ENCODE data around the gene HOXA10. TPM values are rescaled to one million over a fixed set of nuclear protein-coding genes. Genes with fewer than 3 reads are reported as not detected.

The HOXA10 gene
- polyA plus RNA-seq, 3 donors: 0.09 to 3.2 (median 0.33) TPM

DNA sequence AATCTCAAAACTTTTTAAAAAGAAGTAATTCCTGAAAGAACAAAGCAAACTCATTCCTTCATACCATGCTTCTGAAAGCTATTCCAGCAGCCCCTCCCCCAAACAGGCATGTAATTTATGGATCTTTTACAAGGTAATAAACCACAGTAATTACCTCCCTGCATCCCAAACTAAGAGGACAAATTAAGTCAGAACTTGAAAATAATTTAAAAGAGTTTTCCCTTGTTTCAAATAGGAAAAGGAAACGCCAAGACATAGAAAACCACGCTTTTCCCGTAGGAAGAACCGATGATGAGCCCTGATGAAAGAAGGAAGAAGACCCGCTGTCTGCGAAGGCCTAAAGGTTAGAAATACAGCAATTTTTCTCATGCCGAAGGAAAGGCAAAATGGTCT, 52.4 kb downstream of the HOXA10 start:
- H3K4me3 ChIP-seq (replicated peaks in 1 of 3; ENCODE audit: low read depth in 2 of 3, low read length in 3 of 3): no peak overlapping the region
- no peaks in the 10 kb centered on the region for H3K9me3 ChIP-seq (replicated peaks in 1 of 2; ENCODE audit: control insufficient read depth in 1 of 2, insufficient read depth in 1 of 2, low read length in 2 of 2)
- no peak overlapping the region for H3K9ac ChIP-seq (ENCODE audit: insufficient read depth, low read length, poor library complexity, severe bottlenecking)
- H3K27me3 ChIP-seq (ENCODE audit: control insufficient read depth in 2 of 2, insufficient read depth in 2 of 2, low read length in 2 of 2): no peaks in the 10 kb centered on the region
- H3K36me3 ChIP-seq (replicated peaks in 1 of 2; ENCODE audit: control insufficient read depth in 1 of 2, insufficient read depth in 2 of 2, low read length in 2 of 2): no peaks in the 10 kb centered on the region
- H3K27me3 Mint-ChIP-seq (ENCODE audit: low read depth in 3 of 3): peaks cover 2 to 3% (median 2%) of the 10 kb centered on the region in 3 donors
- H3K4me2 ChIP-seq (replicated peaks; ENCODE audit: extremely low read depth, low read length, poor library complexity, severe bottlenecking): no peak overlapping the region
- no peak overlapping the region for H3K27ac ChIP-seq (ENCODE audit: low read depth in 1 of 2, low read length in 2 of 2)
- no peaks in the 10 kb centered on the region for H3K4me1 ChIP-seq (ENCODE audit: control insufficient read depth in 1 of 2, insufficient read depth in 2 of 2, low read length in 2 of 2)
- H2AFZ ChIP-seq (ENCODE audit: insufficient read depth, low read depth, low read length, poor library complexity, severe bottlenecking): no peak overlapping the region
- peaks cover 0 to 3% (median 0%) of the 10 kb centered on the region in 7 donors for H3K9me3 Mint-ChIP-seq
- WGBS (ENCODE audit: insufficient coverage): 95% methylated on average over 7 of the region's 7 CpGs
- no peaks in the 10 kb centered on the region for H3K79me2 ChIP-seq (ENCODE audit: insufficient read depth, low read length)
- TF ChIP-seq, protein P1, sequence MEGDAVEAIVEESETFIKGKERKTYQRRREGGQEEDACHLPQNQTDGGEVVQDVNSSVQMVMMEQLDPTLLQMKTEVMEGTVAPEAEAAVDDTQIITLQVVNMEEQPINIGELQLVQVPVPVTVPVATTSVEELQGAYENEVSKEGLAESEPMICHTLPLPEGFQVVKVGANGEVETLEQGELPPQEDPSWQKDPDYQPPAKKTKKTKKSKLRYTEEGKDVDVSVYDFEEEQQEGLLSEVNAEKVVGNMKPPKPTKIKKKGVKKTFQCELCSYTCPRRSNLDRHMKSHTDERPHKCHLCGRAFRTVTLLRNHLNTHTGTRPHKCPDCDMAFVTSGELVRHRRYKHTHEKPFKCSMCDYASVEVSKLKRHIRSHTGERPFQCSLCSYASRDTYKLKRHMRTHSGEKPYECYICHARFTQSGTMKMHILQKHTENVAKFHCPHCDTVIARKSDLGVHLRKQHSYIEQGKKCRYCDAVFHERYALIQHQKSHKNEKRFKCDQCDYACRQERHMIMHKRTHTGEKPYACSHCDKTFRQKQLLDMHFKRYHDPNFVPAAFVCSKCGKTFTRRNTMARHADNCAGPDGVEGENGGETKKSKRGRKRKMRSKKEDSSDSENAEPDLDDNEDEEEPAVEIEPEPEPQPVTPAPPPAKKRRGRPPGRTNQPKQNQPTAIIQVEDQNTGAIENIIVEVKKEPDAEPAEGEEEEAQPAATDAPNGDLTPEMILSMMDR (IDR thresholded peaks at IDR 0.05): no peak
- peaks cover 8% of the 10 kb centered on the region for H3K4me1 Mint-ChIP-seq
- DNase-seq: no peak
- no peaks in the 10 kb centered on the region for H4K20me1 ChIP-seq (ENCODE audit: insufficient read depth, low read length)
- H3K36me3 Mint-ChIP-seq: no peaks in the 10 kb centered on the region
- H3K27ac Mint-ChIP-seq: no peak overlapping the region
- intact Hi-C loops (cut with micrococcal nuclease): no loop called here
- H3K4me3 Mint-ChIP-seq: no peak overlapping the region

Small RNA genes within 50 kb of the gene (small RNA-seq; reads per million reads assigned to genes)
- not detected for gene AC004080.5 (ENCODE audit: insufficient read length, low read depth)
- not detected for gene RF02140 (ENCODE audit: insufficient read length, low read depth)
- not detected for gene RF02141 (ENCODE audit: insufficient read length, low read depth)

Other genes starting within 250 kb of the HOXA10 start
- under 1 TPM in 2 of 3 donors, not detected in 1; 0.11 to 0.37 TPM for gene HOXA1, start 78.3 kb downstream of the HOXA10 start, polyA plus RNA-seq
- not detected for gene HOXA2, start 71.6 kb downstream of the HOXA10 start, polyA plus RNA-seq
- gene HOXA4, start 43.6 kb downstream of the HOXA10 start, polyA plus RNA-seq: under 1 TPM in 1 of 3 donors, not detected in 2; 0.48 TPM
- 1 to 10 TPM in 2 of 3 donors, under 1 TPM in 1; 0.85 to 3.0 (median 1.8) TPM for gene HOXA5, start 30.6 kb downstream of the HOXA10 start, polyA plus RNA-seq
- gene HOXA6, start 26.5 kb downstream of the HOXA10 start, polyA plus RNA-seq: not detected
- gene HOXA3, start 21.7 kb downstream of the HOXA10 start, polyA plus RNA-seq: not detected
- not detected for gene HOXA7, start 17.6 kb downstream of the HOXA10 start, polyA plus RNA-seq
- 1 to 10 TPM in 2 of 3 donors, under 1 TPM in 1; 0.55 to 1.9 (median 1.2) TPM for gene HOXA9, start 8.8 kb downstream of the HOXA10 start, polyA plus RNA-seq
- not detected for gene HOXA11, start 10.9 kb upstream of the HOXA10 start, polyA plus RNA-seq
- gene HOXA13, start 25.8 kb upstream of the HOXA10 start, polyA plus RNA-seq: not detected
- gene EVX1, start 68.5 kb upstream of the HOXA10 start, polyA plus RNA-seq: not detected

All from CD14-positive monocyte (primary cell).